Sigmoid colon (tissue), 4 donors: ENCODE measurements around the gene CNKSR1.

Experiments used
- CTCF ChIP-seq, 4 experiments: fragments of 450-650 bp in 3 of 4; fragments of 200-600 bp in 1 of 4; IDR thresholded peaks; one replicate each; pipeline ENCODE4 v1.5.1; 2016 to 2019; ENCODE audit warnings: antibody characterized with exemption in 4 of 4, mild to moderate bottlenecking in 3 of 4, moderate library complexity in 2 of 4
- EP300 ChIP-seq, 4 donors: sonication (generic); formaldehyde crosslinking; IDR thresholded peaks; one replicate each; pipeline ENCODE4 v1.6.1; 2017; ENCODE audit warnings: antibody characterized with exemption in 4 of 4
- POLR2A ChIP-seq, 2 donors: fragments of 450-650 bp; IDR thresholded peaks; one replicate each; pipeline ENCODE4 v1.6.1; 2016; ENCODE audit warnings: antibody characterized with exemption in 2 of 2, mild to moderate bottlenecking in 2 of 2, moderate library complexity in 2 of 2
- POLR2AphosphoS5 ChIP-seq, 4 donors: sonication (generic); formaldehyde crosslinking; IDR thresholded peaks; one replicate each; pipeline ENCODE4 v1.6.1; 2017; ENCODE audit warnings: antibody characterized with exemption in 4 of 4

- TF ChIP-seq CTCF (IDR thresholded peaks at IDR 0.05) (no peak), POLR2A (IDR thresholded peaks at IDR 0.05) (no peak), EP300 (IDR thresholded peaks at IDR 0.05) (no peak), POLR2AphosphoS5 (IDR thresholded peaks at IDR 0.05) (no peak)
Observed at GRCh38 chr1:26182383-26182696, 5.0 kb downstream of the CNKSR1 start.
